GM21360 (cell line): ENCODE measurements around the gene CA9.
"Not testable (repeated sequence)": the region's sequence is repeated elsewhere in the genome, so short reads cannot be mapped to it uniquely, and the experiment has no call there.

Source experiments
- ATAC-seq: cut with Tn5 transposase; IDR thresholded peaks from one replicate; pipeline ENCODE4 v1.9.1; 2021; ENCODE audit warnings: mild to moderate bottlenecking, moderate library complexity; ENCODE audit not compliant: unreplicated experiment

Gene CA9

GRCh38 chr9:35673132-35674024 lies at the start of gene CA9:
CA9 (plus strand) TSS chr9:35673928; CDS start chr9:35673960, 32 bp downstream.
- no peak for ATAC-seq

- no peak for ATAC-seq
These were observed 46.2 kb upstream of the CA9 start for GRCh38 chr9:35627575-35627974.

- ATAC-seq, result no peak
These were observed 45.2 kb upstream of the CA9 start for GRCh38 chr9:35628389-35628991.

GRCh38 chr9:35629597-35629996 lies 44.1 kb upstream of the CA9 start:
- ATAC-seq, result no peak

GRCh38 chr9:35635730-35636129 lies 38.0 kb upstream of the CA9 start:
- ATAC-seq, result no peak

- no peak for ATAC-seq
These were observed 37.4 kb upstream of the CA9 start for GRCh38 chr9:35636135-35636876.

- ATAC-seq, result not testable (repeated sequence)
These were observed 36.9 kb upstream of the CA9 start for GRCh38 chr9:35636877-35637246.

GRCh38 chr9:35637427-35637955 lies 36.2 kb upstream of the CA9 start:
- ATAC-seq, result not testable (repeated sequence)

GRCh38 chr9:35638751-35639150 lies 35.0 kb upstream of the CA9 start:
- not testable (repeated sequence) for ATAC-seq

GRCh38 chr9:35639225-35639624 lies 34.5 kb upstream of the CA9 start:
- ATAC-seq, result not testable (repeated sequence)

- ATAC-seq, result no peak
These were observed 34.1 kb upstream of the CA9 start for GRCh38 chr9:35639631-35640030.

- ATAC-seq, result not testable (repeated sequence)
These were observed 33.3 kb upstream of the CA9 start for GRCh38 chr9:35640431-35640830.

GRCh38 chr9:35641478-35641877 lies 32.2 kb upstream of the CA9 start:
- ATAC-seq, result not testable (repeated sequence)

GRCh38 chr9:35643046-35643445 lies 30.7 kb upstream of the CA9 start:
- ATAC-seq, result no peak

- ATAC-seq, result not testable (repeated sequence)
These were observed 28.0 kb upstream of the CA9 start for GRCh38 chr9:35645736-35646135.

GRCh38 chr9:35646153-35646532 lies 27.6 kb upstream of the CA9 start:
- ATAC-seq, result peak; percentile 9

GRCh38 chr9:35646533-35647265 lies 27.0 kb upstream of the CA9 start:
- ATAC-seq, result peak; percentile 80

GRCh38 chr9:35649431-35650340 lies 24.0 kb upstream of the CA9 start:
- ATAC-seq, result no peak

GRCh38 chr9:35650341-35651158 lies 23.2 kb upstream of the CA9 start, which contains the start of gene SIT1:
SIT1 (minus strand) TSS chr9:35650931; CDS start chr9:35650853, 78 bp downstream.
- no peak for ATAC-seq
